GM23338 (cell line): Measurements from ENCODE around the gene DPYD. TPM values are rescaled to one million over a fixed set of nuclear protein-coding genes. Genes with fewer than 3 reads are reported as not detected.

ENCODE experiments used
- ATAC-seq: fragments of 200-7000 bp; cut with Tn5 transposase; 3 replicates; pipeline ENCODE4 v1.9.1; 2020
- DNase-seq: peaks from one replicate; pipeline ENCODE4 v3.0.0-alpha.2; 2015; ENCODE audit warnings: low spot score
- H2AFZ ChIP-seq: fragments of 200-600 bp; sonication (generic); 2 replicates; pipeline ENCODE4 v1.8.0; 2016; ENCODE audit warnings: antibody characterized with exemption, mild to moderate bottlenecking, moderate library complexity
- H3F3A ChIP-seq: fragments of 200-600 bp; sonication (generic); replicated peaks from 2 replicates; pipeline ENCODE4 v1.8.0; 2017; ENCODE audit warnings: antibody characterized with exemption, mixed run types, low read depth
- H3K27ac ChIP-seq: fragments of 200-600 bp; sonication (generic); 2 replicates; pipeline ENCODE4 v1.6.1; 2016; ENCODE audit warnings: low read depth
- H3K27me3 ChIP-seq: fragments of 200-600 bp; sonication (generic); 2 replicates; pipeline ENCODE4 v1.8.0; 2016; ENCODE audit warnings: mild to moderate bottlenecking, mixed run types, moderate library complexity; ENCODE audit not compliant: insufficient read depth
- H3K36me3 ChIP-seq: fragments of 200-600 bp; sonication (generic); 2 replicates; pipeline ENCODE4 v1.8.0; 2016; ENCODE audit warnings: mild to moderate bottlenecking; ENCODE audit not compliant: insufficient read depth
- H3K4me1 ChIP-seq: fragments of 200-600 bp; sonication (generic); 2 replicates; pipeline ENCODE4 v1.8.0; 2016; ENCODE audit warnings: mild to moderate bottlenecking, moderate library complexity; ENCODE audit not compliant: insufficient read depth
- H3K4me2 ChIP-seq: fragments of 200-600 bp; sonication (generic); 2 replicates; pipeline ENCODE4 v1.7.1; 2017; ENCODE audit warnings: mixed run types
- H3K4me3 ChIP-seq: fragments of 200-600 bp; sonication (generic); 2 replicates; pipeline ENCODE4 v1.6.1; 2016; ENCODE audit warnings: mixed run types
- H3K79me2 ChIP-seq: fragments of 200-600 bp; sonication (generic); replicated peaks from 2 replicates; pipeline ENCODE4 v1.8.0; 2017; ENCODE audit warnings: mild to moderate bottlenecking; ENCODE audit not compliant: insufficient read depth
- H3K9me2 ChIP-seq: fragments of 200-600 bp; sonication (generic); 2 replicates; pipeline ENCODE4 v1.8.0; 2017; ENCODE audit not compliant: insufficient read depth
- H4K20me1 ChIP-seq: fragments of 200-600 bp; sonication (generic); replicated peaks from 2 replicates; pipeline ENCODE4 v1.8.0; 2017; ENCODE audit warnings: mild to moderate bottlenecking; ENCODE audit not compliant: insufficient read depth
- H3K27ac Mint-ChIP-seq: 2 replicates; pipeline ENCODE4 v1.8.0; 2020; ENCODE audit warnings: inconsistent platforms, mild to moderate bottlenecking, moderate library complexity, mixed read lengths
- H3K27me3 Mint-ChIP-seq: 3 replicates; pipeline ENCODE4 v1.8.0; 2022; ENCODE audit warnings: low read depth, mild to moderate bottlenecking, moderate library complexity, mixed read lengths, inconsistent platforms; ENCODE audit not compliant: insufficient read depth, poor library complexity
- H3K36me3 Mint-ChIP-seq: 3 replicates; pipeline ENCODE4 v1.8.0; 2021; ENCODE audit warnings: low read depth, mild to moderate bottlenecking, inconsistent platforms, moderate library complexity, mixed read lengths
- H3K4me1 Mint-ChIP-seq: 3 replicates; pipeline ENCODE4 v1.8.0; 2020; ENCODE audit warnings: mild to moderate bottlenecking, inconsistent platforms, mixed read lengths
- H3K4me3 Mint-ChIP-seq: 3 replicates; pipeline ENCODE4 v1.8.0; 2021; ENCODE audit warnings: moderate library complexity, mild to moderate bottlenecking, inconsistent platforms, mixed read lengths
- H3K9me3 Mint-ChIP-seq: 3 replicates; pipeline ENCODE4 v1.8.0; 2020; ENCODE audit warnings: moderate library complexity, mild to moderate bottlenecking, inconsistent platforms, mixed read lengths
- CREB1 ChIP-seq: fragments of 250-450 bp; sonication (Bioruptor Pico); IDR thresholded peaks from 2 replicates; pipeline ENCODE4 v1.5.0; 2020; ENCODE audit warnings: low read depth, mild to moderate bottlenecking, moderate library complexity
- EZH2 ChIP-seq: fragments of 200-600 bp; sonication (generic); IDR thresholded peaks from one replicate; pipeline ENCODE4 v1.8.0; 2017; ENCODE audit warnings: antibody characterized with exemption, mild to moderate bottlenecking, low read depth; ENCODE audit not compliant: unreplicated experiment
- EZH2phosphoT487 ChIP-seq: fragments of 200-600 bp; sonication (generic); IDR thresholded peaks from one replicate; pipeline ENCODE4 v1.8.1; 2018; ENCODE audit warnings: antibody characterized with exemption; ENCODE audit not compliant: unreplicated experiment
- JUNB ChIP-seq: IDR thresholded peaks from one replicate; pipeline ENCODE4 v1.6.1; 2016; ENCODE audit warnings: antibody characterized with exemption; ENCODE audit not compliant: unreplicated experiment
- NANOG ChIP-seq: IDR thresholded peaks from 2 replicates; pipeline ENCODE4 v1.6.1; 2016; ENCODE audit warnings: antibody characterized with exemption, borderline replicate concordance
- POLR2AphosphoS5 ChIP-seq: IDR thresholded peaks from 2 replicates; pipeline ENCODE4 v1.6.1; 2016; ENCODE audit warnings: antibody characterized with exemption, low read depth
- STAT1 ChIP-seq: IDR thresholded peaks from one replicate; pipeline ENCODE4 v1.6.1; 2016; ENCODE audit warnings: antibody characterized with exemption; ENCODE audit not compliant: unreplicated experiment
- ZNF114 ChIP-seq: fragments of 250-450 bp; sonication (Bioruptor Pico); IDR thresholded peaks from 2 replicates; pipeline ENCODE4 v1.5.0; 2020; ENCODE audit warnings: mild to moderate bottlenecking, moderate library complexity
- ZNF331 ChIP-seq: fragments of 250-450 bp; sonication (Bioruptor Pico); IDR thresholded peaks from 2 replicates; pipeline ENCODE4 v1.5.0; 2020; ENCODE audit warnings: low read depth, mild to moderate bottlenecking, moderate library complexity
- ZNF462 ChIP-seq: fragments of 250-450 bp; sonication (Bioruptor Pico); IDR thresholded peaks from 2 replicates; pipeline ENCODE4 v1.5.0; 2020; ENCODE audit warnings: mild to moderate bottlenecking, moderate library complexity
- polyA plus RNA-seq: library from polyadenylated mRNA; unstranded; fragments of >200 nt; fragmentation: Nextera tagmentation; extraction: Ambion mirVana; gene quantifications from 2 replicates; pipeline ENCODE4 v1.2.1, GENCODE V29; 2016
- total RNA-seq: library from RNA; depleted of rRNA; stranded (reverse); fragments of >200 nt; shearing (Covaris generic); gene quantifications from 2 replicates; pipeline ENCODE4 v1.2.3, GENCODE V29; 2014
- TF ChIP-seq, protein P1 (sequence below), 2 experiments: fragments of 200-600 bp in 1 of 2; sonication (generic) in 1 of 2; conservative IDR thresholded peaks; 2 replicates each; pipeline versions ENCODE4 v1.5.1 to v1.6.1; 2016 to 2017; ENCODE audit warnings: antibody characterized with exemption in 2 of 2, low read depth in 2 of 2, mild to moderate bottlenecking in 2 of 2, moderate library complexity in 1 of 2
- TF ChIP-seq, protein P2 (sequence below): IDR thresholded peaks from one replicate; pipeline ENCODE4 v1.6.1; 2018; ENCODE audit warnings: antibody characterized with exemption; ENCODE audit not compliant: unreplicated experiment
- TF ChIP-seq, protein P3 (sequence below): IDR thresholded peaks from 2 replicates; pipeline ENCODE4 v1.6.1; 2016; ENCODE audit warnings: antibody characterized with exemption

The DPYD gene
- total and polyA plus RNA-seq, 2 experiments from 2014 or later: 0.50 to 1.6 TPM

DNA sequence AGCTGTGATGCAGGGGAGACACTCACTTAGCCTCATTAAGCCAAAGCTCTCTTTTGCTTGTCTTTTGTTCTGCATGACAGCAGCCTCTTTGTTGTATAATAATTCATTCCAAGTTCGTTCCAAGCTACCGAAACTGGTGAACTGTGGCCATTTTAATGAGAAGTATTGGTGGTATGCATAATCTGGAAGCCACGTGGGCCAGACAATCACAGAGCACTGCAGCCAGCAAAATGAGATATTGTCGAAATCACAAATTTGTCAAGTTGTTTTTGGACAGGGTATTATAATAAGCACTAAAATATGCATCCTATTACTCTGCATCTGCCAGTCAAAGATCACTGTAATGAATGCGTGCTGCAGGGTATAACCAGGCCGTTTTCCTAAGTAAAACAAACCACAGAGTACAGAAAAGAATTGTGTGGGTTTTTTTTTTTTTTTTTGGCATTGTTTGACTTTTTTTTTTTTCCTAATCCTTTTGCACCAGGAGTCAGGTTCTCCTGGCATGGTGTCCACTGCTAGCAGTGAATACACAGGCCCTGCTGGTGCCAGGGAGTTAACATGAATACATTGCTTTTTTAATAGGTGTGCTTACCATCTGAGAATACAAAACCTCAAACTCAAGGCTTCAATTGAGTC is 775.4 kb downstream of the DPYD start:
- no peaks in the 10 kb centered on the region for H3K9me3 Mint-ChIP-seq
- H3K4me3 Mint-ChIP-seq: no peak overlapping the region
- ATAC-seq: no peak
- no peaks in the 10 kb centered on the region for H3K27me3 ChIP-seq
- no peaks in the 10 kb centered on the region for H3K9me2 ChIP-seq
- no peaks in the 10 kb centered on the region for H3K4me1 ChIP-seq
- TF ChIP-seq EZH2: no peak
- TF ChIP-seq, protein P1, sequence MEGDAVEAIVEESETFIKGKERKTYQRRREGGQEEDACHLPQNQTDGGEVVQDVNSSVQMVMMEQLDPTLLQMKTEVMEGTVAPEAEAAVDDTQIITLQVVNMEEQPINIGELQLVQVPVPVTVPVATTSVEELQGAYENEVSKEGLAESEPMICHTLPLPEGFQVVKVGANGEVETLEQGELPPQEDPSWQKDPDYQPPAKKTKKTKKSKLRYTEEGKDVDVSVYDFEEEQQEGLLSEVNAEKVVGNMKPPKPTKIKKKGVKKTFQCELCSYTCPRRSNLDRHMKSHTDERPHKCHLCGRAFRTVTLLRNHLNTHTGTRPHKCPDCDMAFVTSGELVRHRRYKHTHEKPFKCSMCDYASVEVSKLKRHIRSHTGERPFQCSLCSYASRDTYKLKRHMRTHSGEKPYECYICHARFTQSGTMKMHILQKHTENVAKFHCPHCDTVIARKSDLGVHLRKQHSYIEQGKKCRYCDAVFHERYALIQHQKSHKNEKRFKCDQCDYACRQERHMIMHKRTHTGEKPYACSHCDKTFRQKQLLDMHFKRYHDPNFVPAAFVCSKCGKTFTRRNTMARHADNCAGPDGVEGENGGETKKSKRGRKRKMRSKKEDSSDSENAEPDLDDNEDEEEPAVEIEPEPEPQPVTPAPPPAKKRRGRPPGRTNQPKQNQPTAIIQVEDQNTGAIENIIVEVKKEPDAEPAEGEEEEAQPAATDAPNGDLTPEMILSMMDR (conservative IDR thresholded peaks at IDR 0.05; ENCODE audit: low read depth in 2 of 2): no peak
- TF ChIP-seq ZNF462: no peak
- no peak for TF ChIP-seq ZNF331 (CRISPR knock-in tag)
- TF ChIP-seq JUNB: no peak
- no peak for TF ChIP-seq ZNF114 (CRISPR knock-in tag)
- TF ChIP-seq, protein P2, sequence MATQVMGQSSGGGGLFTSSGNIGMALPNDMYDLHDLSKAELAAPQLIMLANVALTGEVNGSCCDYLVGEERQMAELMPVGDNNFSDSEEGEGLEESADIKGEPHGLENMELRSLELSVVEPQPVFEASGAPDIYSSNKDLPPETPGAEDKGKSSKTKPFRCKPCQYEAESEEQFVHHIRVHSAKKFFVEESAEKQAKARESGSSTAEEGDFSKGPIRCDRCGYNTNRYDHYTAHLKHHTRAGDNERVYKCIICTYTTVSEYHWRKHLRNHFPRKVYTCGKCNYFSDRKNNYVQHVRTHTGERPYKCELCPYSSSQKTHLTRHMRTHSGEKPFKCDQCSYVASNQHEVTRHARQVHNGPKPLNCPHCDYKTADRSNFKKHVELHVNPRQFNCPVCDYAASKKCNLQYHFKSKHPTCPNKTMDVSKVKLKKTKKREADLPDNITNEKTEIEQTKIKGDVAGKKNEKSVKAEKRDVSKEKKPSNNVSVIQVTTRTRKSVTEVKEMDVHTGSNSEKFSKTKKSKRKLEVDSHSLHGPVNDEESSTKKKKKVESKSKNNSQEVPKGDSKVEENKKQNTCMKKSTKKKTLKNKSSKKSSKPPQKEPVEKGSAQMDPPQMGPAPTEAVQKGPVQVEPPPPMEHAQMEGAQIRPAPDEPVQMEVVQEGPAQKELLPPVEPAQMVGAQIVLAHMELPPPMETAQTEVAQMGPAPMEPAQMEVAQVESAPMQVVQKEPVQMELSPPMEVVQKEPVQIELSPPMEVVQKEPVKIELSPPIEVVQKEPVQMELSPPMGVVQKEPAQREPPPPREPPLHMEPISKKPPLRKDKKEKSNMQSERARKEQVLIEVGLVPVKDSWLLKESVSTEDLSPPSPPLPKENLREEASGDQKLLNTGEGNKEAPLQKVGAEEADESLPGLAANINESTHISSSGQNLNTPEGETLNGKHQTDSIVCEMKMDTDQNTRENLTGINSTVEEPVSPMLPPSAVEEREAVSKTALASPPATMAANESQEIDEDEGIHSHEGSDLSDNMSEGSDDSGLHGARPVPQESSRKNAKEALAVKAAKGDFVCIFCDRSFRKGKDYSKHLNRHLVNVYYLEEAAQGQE: no peak
- TF ChIP-seq POLR2AphosphoS5: no peak
- TF ChIP-seq EZH2phosphoT487: no peak
- no peak for TF ChIP-seq CREB1 (CRISPR knock-in tag)
- TF ChIP-seq, protein P3, sequence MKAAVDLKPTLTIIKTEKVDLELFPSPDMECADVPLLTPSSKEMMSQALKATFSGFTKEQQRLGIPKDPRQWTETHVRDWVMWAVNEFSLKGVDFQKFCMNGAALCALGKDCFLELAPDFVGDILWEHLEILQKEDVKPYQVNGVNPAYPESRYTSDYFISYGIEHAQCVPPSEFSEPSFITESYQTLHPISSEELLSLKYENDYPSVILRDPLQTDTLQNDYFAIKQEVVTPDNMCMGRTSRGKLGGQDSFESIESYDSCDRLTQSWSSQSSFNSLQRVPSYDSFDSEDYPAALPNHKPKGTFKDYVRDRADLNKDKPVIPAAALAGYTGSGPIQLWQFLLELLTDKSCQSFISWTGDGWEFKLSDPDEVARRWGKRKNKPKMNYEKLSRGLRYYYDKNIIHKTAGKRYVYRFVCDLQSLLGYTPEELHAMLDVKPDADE: no peak
- TF ChIP-seq NANOG: no peak
- TF ChIP-seq STAT1: no peak
- H3K36me3 Mint-ChIP-seq: no peaks in the 10 kb centered on the region
- no peak overlapping the region for H3K4me2 ChIP-seq
- no peaks in the 10 kb centered on the region for H3K36me3 ChIP-seq
- no peaks in the 10 kb centered on the region for H3F3A ChIP-seq
- H3K27ac Mint-ChIP-seq: no peak overlapping the region
- H2AFZ ChIP-seq: no peak overlapping the region
- H3K4me3 ChIP-seq: no peak overlapping the region
- H3K27me3 Mint-ChIP-seq: peaks cover 1% of the 10 kb centered on the region
- H3K27ac ChIP-seq: no peak overlapping the region
- DNase-seq: no peak
- H3K79me2 ChIP-seq: no peaks in the 10 kb centered on the region
- no peaks in the 10 kb centered on the region for H4K20me1 ChIP-seq
- H3K4me1 Mint-ChIP-seq: no peaks in the 10 kb centered on the region
